Activated CD8-positive, alpha-beta memory T cell treated with anti-CD3 and anti-CD28 coated beads, Interleukin-2, amount 10 ng/mL, durations not matched to agents 7 days and 5 days (primary cell): ENCODE data around the gene PLD3. TPM values are rescaled to one million over a fixed set of nuclear protein-coding genes. Genes with fewer than 3 reads are reported as not detected.
"Not testable (repeated sequence)": the region's sequence is repeated elsewhere in the genome, so short reads cannot be mapped to it uniquely, and the experiment has no call there.

Experiments
- ATAC-seq: fragments of 150-1000 bp; cut with Tn5 transposase; one replicate; pipeline ENCODE4 v1.10.0; 2021; ENCODE audit warnings: moderate library complexity
- CTCF ChIA-PET: fragments of 350-600 bp; sonication (Branson Sonifier 250); formaldehyde crosslinking; loops from one replicate; lab custom pipeline; 2021; ENCODE audit warnings: antibody characterized with exemption; lab: Charles Lee
- DNase-seq: peaks from one replicate; pipeline ENCODE4 v3.0.0-alpha.2; 2020
- H3K27ac Mint-ChIP-seq: one replicate; pipeline ENCODE4 v1.8.0; 2021; ENCODE audit warnings: mild to moderate bottlenecking, mixed read lengths
- H3K27me3 Mint-ChIP-seq: one replicate; pipeline ENCODE4 v1.8.0; 2021; ENCODE audit warnings: mixed read lengths
- H3K36me3 Mint-ChIP-seq: one replicate; pipeline ENCODE4 v1.8.0; 2021; ENCODE audit warnings: mild to moderate bottlenecking, mixed read lengths
- H3K4me1 Mint-ChIP-seq: one replicate; pipeline ENCODE4 v1.8.0; 2021; ENCODE audit warnings: mixed read lengths
- H3K4me3 Mint-ChIP-seq: one replicate; pipeline ENCODE4 v1.8.0; 2021; ENCODE audit warnings: mild to moderate bottlenecking, moderate library complexity, mixed read lengths
- H3K9me3 Mint-ChIP-seq: one replicate; pipeline ENCODE4 v1.8.0; 2022; ENCODE audit warnings: low read depth, mixed read lengths
- total RNA-seq, 2 experiments: library from RNA; stranded (reverse); gene quantifications; one replicate each; pipeline ENCODE4 v1.2.3, GENCODE V29; 2021

PLD3 gene
- total RNA-seq, 2 experiments from 2014 or later = 72.0 to 84.7 TPM

DNA sequence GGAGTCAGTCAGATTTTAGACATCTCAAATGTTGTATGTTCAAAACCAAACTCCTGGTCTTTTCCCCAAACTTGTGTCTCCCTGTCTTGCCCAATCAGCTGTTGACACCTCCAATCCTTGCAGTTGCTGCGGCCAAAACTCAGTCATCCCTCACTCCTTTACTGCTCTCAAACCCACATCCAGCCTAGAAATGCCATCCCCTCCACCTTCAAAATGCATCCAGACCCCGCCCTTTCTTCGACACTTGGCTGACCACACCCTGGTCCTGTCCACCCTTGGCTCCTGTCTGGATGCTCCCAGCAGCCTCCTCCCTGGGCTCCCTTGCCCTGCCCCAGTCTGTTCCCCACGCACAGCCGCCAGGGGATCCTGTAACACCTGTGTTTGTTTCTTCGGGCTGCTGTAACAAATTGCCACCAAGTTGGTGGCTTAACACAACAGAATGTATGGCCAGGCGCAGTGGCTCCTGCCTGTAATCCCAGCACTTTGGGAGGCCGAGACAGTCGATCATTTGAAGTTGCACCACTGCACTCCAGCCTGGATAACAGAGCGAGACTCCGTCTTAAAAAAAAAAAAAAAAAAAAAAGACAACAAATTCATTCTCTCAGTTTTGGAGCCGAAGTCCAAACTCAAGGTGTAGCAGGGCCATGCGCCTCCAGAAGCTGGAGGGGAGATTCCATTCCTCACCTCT lies 11.7 kb downstream of the PLD3 start:
- ATAC-seq = no peak
- no peak overlapping the region for H3K4me3 Mint-ChIP-seq
- no peaks in the 10 kb centered on the region for H3K9me3 Mint-ChIP-seq
- no peak overlapping the region for H3K27ac Mint-ChIP-seq
- DNase-seq = no peak
- CTCF ChIA-PET = no interaction called here
- H3K27me3 Mint-ChIP-seq = no peaks in the 10 kb centered on the region
- peaks cover 39% of the 10 kb centered on the region for H3K4me1 Mint-ChIP-seq
- H3K36me3 Mint-ChIP-seq = peaks cover 5% of the 10 kb centered on the region

DNA sequence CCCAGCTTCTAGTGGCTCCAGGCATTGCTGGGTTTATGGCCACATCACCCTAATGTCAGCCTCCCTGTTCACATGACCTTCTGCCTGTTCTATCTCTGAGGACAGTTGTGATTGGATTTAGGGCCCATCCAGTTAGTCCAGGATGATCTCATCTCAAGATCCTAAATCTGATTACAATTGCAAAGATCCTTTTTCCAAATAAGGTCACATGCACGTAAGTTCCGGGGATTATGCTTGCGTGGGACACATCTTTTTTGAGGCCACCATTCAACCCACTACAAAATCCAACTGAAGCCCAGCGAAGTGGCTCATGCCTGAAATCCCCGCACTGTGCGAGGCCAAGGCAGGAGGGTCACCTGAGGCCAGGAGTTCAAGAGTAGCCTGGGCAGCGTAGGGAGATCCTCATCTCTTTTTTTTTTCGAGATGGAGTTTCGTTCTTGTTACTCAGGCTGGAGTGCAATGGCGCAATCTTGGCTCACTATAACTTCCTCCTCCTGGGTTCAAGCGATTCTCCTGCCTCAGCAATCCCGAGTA lies 12.3 kb downstream of the PLD3 start:
- CTCF ChIA-PET = no interaction called here
- no peak for ATAC-seq

DNA sequence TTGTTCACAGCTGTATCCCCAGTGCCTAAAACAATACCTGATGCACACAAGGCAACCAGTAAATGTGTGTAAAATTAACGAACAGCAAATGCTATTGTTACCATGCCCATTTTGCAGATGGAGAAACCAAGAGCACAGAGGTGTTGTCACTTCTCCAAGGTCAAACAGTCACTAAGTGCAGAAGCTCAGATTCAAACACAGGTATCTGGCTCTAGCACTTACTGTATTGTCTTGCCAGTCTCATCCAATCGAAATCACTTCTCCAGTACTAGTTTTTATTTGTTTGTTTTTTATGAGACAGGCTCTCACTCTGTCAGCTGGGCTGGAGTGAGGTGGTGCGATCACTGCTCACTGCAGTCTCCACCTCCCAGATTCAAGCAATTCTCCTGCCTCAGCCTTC lies 13.7 kb downstream of the PLD3 start:
- Mint-ChIP-seq H3K27ac (no peak overlapping the region), H3K36me3 (peaks cover 7% of the 10 kb centered on the region), H3K4me1 (peaks cover 38% of the 10 kb centered on the region), H3K9me3 (no peaks in the 10 kb centered on the region), H3K4me3 (no peak overlapping the region), H3K27me3 (no peaks in the 10 kb centered on the region)
- ATAC-seq = no peak
- CTCF ChIA-PET = no interaction called here
- DNase-seq = no peak

More for the DNA sequence above, 12.3 kb downstream of the PLD3 start:
- no peak for DNase-seq
- Mint-ChIP-seq H3K4me3 (no peak overlapping the region), H3K36me3 (peaks cover 5% of the 10 kb centered on the region), H3K9me3 (no peaks in the 10 kb centered on the region), H3K27me3 (no peaks in the 10 kb centered on the region), H3K27ac (no peak overlapping the region), H3K4me1 (peaks cover 42% of the 10 kb centered on the region)

DNA sequence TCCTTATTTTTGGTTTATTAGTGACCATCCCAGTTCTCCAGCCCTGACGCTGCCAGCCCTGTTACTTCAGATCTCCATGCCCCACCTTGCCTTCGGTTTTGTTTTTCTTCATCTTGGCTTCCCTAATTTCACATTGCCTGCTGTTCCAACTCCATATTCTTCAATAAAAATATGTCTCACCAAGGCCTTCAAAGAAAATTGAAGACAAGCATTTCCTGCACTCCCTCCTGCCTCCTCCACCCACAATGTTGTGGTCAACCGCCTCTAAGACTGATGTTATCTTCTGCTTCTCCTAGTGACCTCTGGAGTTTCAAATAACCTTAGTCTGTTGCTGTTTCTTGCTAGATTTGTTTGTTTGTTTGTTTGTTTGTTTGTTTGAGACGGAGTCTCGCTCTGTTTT lies 14.6 kb downstream of the PLD3 start:
- no peaks in the 10 kb centered on the region for H3K9me3 Mint-ChIP-seq
- peak overlapping the region; percentile 81 for H3K27ac Mint-ChIP-seq
- CTCF ChIA-PET = no interaction called here
- no peaks in the 10 kb centered on the region for H3K27me3 Mint-ChIP-seq
- peak overlapping the region; percentile 7 for H3K4me3 Mint-ChIP-seq
- H3K36me3 Mint-ChIP-seq = peaks cover 7% of the 10 kb centered on the region
- ATAC-seq (peak; percentile 37), DNase-seq (peak; percentile 76)
- H3K4me1 Mint-ChIP-seq = peaks cover 32% of the 10 kb centered on the region

DNA sequence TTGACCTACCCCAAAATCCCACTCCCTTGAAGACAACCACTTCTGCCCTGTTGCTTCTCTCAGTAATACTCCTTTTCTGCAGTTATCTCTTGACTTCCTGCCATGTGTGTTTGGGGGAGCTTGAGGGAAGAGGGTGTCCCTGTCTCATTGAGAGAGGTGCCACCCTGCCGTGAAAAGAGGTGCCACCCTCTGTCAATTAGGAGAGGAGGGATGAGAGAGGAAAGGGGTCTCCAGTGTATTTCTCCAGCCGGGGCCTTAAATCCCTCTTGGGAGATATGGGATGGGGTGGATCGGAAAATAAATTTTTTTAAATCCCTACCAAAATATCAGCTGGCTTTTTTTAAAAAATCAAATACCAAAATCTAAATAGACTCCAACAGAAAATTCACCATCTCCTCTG lies 16.5 kb downstream of the PLD3 start:
- Mint-ChIP-seq H3K4me1 (peaks cover 28% of the 10 kb centered on the region), H3K27me3 (no peaks in the 10 kb centered on the region), H3K4me3 (peak overlapping the region; percentile 57), H3K27ac (no peak overlapping the region), H3K9me3 (no peaks in the 10 kb centered on the region), H3K36me3 (peaks cover 6% of the 10 kb centered on the region)
- ATAC-seq = no peak
- DNase-seq = no peak
- CTCF ChIA-PET = interaction anchor here (0.7 to 3.0 kb wide), 3 partner anchors 56 to 61 kb away, joined by 3 to 11 read pairs (median 3); partner anchors contain the start of gene SERTAD1

DNA sequence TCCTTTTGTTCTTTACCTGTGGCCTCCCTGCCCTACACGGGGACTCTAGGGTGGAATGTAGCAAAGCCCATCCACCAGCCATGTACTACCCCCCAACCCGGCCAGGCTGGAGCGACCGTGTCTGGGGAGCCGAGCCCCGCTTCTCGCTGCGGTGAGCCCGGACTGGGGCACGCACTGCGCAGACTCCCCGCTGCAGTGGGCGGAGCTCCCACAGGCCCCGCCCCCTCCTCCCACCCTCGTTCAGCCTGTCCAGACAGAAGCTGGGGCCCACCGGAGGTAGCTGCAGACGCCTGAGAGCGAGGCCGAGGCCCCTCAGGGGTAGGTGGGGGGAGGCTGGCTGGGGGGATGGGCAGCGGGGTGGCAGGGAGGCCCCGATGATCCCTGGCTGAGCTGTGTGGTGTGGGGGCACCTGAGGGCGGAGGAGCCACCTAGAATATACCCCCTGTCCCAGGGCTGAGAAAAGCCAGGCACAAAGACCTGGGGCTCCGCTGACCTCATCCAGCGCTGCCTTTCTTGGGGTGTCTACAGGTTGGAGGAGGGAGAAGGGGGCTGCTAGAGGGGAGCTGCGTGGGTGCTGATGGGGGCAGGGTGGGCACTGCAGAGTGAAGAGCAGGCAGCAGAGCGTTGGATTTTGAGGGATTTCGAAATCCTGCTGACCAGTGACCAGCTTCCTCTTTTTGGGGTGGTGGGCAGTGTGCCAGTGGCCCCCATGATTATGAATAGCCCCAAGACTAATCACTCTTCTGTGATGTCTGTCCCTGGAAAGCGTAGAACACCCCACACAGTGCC lies 17.3 kb downstream of the PLD3 start:
- Mint-ChIP-seq H3K27ac (no peak overlapping the region), H3K27me3 (no peaks in the 10 kb centered on the region)
- CTCF ChIA-PET = interaction anchor here (0.7 to 3.0 kb wide), 2 partner anchors 55 to 60 kb away, joined by 3 to 11 read pairs; partner anchors contain the start of gene SERTAD1

DNA sequence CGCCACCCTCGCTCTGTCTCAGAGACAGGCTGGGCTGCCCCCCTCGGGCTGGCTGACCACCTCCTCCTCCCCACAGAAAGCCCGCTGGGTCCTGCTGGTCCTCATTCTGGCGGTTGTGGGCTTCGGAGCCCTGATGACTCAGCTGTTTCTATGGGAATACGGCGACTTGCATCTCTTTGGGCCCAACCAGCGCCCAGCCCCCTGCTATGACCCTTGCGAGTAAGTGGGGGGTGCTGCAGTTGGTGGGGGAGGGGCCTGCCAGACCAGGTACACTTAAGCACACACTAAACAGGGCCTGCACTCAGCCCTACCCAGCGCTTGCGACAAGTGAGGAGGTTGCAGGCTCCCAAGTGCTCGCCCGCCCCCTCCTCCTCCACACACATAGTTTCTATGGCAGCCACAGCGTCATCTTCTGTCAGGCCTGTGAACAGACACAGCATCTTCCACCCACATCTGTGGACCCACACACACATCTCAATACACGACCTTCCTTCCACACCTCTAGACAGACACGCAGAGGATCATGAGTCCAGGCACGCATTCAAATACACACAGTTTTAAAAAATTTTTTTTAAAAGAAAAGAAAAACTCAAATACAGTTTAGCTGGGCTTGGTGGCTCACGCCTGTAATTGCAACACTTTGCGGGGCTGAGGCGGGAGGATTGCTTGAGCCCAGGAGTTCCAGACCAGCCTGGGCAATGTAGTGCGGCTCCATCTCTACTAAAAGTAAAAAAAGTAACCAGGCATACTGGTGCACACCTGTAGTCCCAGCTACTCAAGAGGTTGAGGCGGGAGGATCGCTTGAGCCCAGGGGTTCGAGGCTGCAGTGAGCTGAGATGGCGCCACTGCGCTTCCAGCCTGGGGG lies 18.4 kb downstream of the PLD3 start:
- ATAC-seq (no peak), DNase-seq (no peak)
- no peak overlapping the region for H3K27ac Mint-ChIP-seq
- peaks cover 6% of the 10 kb centered on the region for H3K36me3 Mint-ChIP-seq
- H3K4me1 Mint-ChIP-seq = peaks cover 26% of the 10 kb centered on the region
- H3K27me3 Mint-ChIP-seq = no peaks in the 10 kb centered on the region
- CTCF ChIA-PET = interaction anchor here (1.6 kb wide), 1 partner anchor 61 kb away, joined by 3 read pairs; no protein-coding TSS in a partner anchor
- no peaks in the 10 kb centered on the region for H3K9me3 Mint-ChIP-seq
- no peak overlapping the region for H3K4me3 Mint-ChIP-seq

More for the DNA sequence above, 17.3 kb downstream of the PLD3 start:
- peak overlapping the region; percentile 57 for H3K4me3 Mint-ChIP-seq
- H3K4me1 Mint-ChIP-seq = peaks cover 28% of the 10 kb centered on the region
- no peaks in the 10 kb centered on the region for H3K9me3 Mint-ChIP-seq
- ATAC-seq (peak; percentile 72), DNase-seq (peak; percentile 65)
- H3K36me3 Mint-ChIP-seq = peaks cover 6% of the 10 kb centered on the region

DNA sequence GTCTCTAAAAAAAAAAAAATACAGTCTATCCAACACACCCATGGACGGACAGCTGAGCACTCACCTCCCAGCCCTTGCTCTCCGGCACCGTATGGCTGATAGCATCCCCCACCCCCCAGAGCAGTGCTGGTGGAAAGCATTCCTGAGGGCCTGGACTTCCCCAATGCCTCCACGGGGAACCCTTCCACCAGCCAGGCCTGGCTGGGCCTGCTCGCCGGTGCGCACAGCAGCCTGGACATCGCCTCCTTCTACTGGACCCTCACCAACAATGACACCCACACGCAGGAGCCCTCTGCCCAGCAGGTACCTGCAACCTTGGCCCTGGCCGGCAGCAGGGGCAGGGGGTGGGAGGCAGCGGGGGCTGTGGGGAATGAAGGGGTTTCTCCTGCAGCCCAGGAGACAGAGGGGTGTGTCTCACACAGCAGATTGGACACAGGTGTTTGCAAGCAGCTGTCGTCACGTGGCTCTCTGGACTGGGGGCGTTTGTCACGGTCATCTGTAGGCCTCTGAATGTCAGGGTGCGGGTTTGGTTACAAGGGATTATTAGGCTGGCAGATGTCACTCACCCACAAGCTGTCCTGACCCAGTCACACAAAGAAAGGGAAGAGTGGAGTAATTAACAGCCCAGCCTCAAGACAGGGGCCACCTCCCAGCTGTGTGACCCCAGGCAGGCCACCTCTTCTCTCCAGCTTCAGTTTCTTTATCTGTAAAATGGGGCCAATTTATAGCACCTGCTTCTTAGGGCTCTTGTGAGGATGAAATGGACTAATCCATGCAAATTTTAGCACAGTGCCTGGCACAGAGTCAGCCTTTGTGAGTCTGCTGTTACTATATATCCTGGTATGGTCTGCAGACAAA lies 19.3 kb downstream of the PLD3 start:
- no peaks in the 10 kb centered on the region for H3K27me3 Mint-ChIP-seq
- ATAC-seq = no peak
- H3K4me1 Mint-ChIP-seq = peaks cover 20% of the 10 kb centered on the region
- no peak overlapping the region for H3K27ac Mint-ChIP-seq
- H3K4me3 Mint-ChIP-seq = no peak overlapping the region
- DNase-seq = no peak
- no peaks in the 10 kb centered on the region for H3K9me3 Mint-ChIP-seq
- CTCF ChIA-PET = interaction anchor here (1.6 kb wide), 1 partner anchor 62 kb away, joined by 3 read pairs; no protein-coding TSS in a partner anchor
- H3K36me3 Mint-ChIP-seq = peaks cover 6% of the 10 kb centered on the region

DNA sequence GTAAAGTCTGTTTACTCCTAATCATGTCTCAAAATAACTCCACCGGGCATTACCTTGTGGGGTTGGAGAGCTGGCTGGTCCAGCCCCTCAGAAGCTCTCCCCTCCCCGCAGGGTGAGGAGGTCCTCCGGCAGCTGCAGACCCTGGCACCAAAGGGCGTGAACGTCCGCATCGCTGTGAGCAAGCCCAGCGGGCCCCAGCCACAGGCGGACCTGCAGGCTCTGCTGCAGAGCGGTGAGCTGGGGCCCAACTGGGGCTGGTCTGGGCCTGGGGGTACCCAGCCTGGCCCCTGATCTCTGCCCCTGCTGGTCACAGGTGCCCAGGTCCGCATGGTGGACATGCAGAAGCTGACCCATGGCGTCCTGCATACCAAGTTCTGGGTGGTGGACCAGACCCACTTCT lies 21.3 kb downstream of the PLD3 start:
- Mint-ChIP-seq H3K4me1 (peaks cover 15% of the 10 kb centered on the region), H3K27me3 (no peaks in the 10 kb centered on the region), H3K36me3 (peaks cover 4% of the 10 kb centered on the region)

DNA sequence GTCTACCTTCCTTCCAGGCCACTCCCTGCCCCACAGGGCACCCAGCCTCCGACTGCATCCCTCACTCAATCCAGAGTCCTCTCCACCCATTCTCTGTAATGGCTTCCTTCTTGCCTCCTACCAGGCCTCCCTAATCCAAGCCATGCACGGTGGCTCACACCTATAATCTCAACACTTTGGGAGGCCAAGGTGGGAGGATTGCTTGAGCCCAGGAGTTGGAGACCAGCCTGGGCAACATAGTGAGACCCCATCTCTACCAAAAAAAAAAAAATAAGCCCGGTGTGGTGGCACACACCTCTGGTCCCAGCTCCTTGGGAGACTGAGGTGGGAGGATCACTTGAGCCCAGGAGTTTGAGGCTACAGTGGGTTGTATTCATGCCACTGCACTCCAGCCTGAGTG lies 21.8 kb downstream of the PLD3 start:
- peaks cover 15% of the 10 kb centered on the region for H3K4me1 Mint-ChIP-seq
- H3K27ac Mint-ChIP-seq, DNase-seq, CTCF ChIA-PET, ATAC-seq, H3K36me3 Mint-ChIP-seq, H3K4me3 Mint-ChIP-seq, H3K27me3 Mint-ChIP-seq, H3K9me3 Mint-ChIP-seq: not testable (repeated sequence)

More for the DNA sequence above, 21.3 kb downstream of the PLD3 start:
- DNase-seq = no peak
- H3K9me3 Mint-ChIP-seq = no peaks in the 10 kb centered on the region
- no peak overlapping the region for H3K4me3 Mint-ChIP-seq
- H3K27ac Mint-ChIP-seq = no peak overlapping the region
- CTCF ChIA-PET = no interaction called here
- no peak for ATAC-seq

DNA sequence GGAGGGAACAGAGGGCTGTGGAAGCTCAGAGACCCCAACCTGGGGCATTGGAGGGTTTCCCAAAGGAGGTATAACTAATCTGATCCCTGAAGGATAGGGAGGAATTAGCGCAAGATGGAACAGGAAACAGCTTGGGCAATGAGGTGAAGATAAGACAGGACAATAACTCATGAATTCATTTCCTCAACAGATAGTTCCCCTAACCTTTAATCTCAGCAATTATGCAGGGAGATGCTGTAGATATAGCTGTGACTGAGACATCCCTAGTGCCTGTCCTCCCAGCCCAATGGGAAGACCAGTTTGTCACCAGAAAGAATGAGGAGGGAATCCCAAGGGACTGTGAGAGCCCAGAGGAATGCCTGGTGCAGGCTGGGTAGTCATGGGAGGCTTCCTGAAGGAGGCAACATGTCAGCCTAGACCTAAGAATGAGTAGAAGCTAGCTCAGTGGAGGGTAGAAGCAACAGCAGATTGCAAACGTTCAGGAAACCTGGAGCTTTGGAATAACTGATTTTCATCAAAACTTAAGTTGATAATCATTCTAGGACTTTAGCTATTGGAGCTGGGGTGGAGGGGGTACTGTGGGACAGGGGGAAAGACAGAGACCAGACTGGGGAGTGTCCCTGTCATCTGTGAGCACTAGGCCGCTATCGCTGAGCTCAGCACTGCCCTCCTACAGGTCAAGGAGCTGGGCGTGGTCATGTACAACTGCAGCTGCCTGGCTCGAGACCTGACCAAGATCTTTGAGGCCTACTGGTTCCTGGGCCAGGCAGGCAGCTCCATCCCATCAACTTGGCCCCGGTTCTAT lies 22.7 kb downstream of the PLD3 start:
- Mint-ChIP-seq H3K9me3 (no peaks in the 10 kb centered on the region), H3K4me1 (peaks cover 12% of the 10 kb centered on the region), H3K36me3 (peaks cover 4% of the 10 kb centered on the region), H3K27ac (no peak overlapping the region), H3K4me3 (no peak overlapping the region), H3K27me3 (no peaks in the 10 kb centered on the region)
- DNase-seq (no peak), ATAC-seq (no peak)
- CTCF ChIA-PET = interaction anchor here (1.1 kb wide), 1 partner anchor 44 kb away, joined by 3 read pairs; no protein-coding TSS in a partner anchor
